GM18951 (cell line): ENCODE data around the gene CFAP410.
A peak's percentile ranks its signal among the peaks of the same experiment; 100 is the strongest.

ENCODE experiments used
- POLR2A ChIP-seq: IDR thresholded peaks from 4 replicates; pipeline ENCODE4 v1.6.1; 2011; ENCODE audit warnings: mild to moderate bottlenecking; ENCODE audit not compliant: insufficient read length, insufficient read depth; ENCODE audit errors: extremely low read depth
- in situ Hi-C: fragments of 300-500 bp; cut with MboI; formaldehyde crosslinking; loops from one replicate; pipeline ENCODE4 v1.12.0; 2022; ENCODE audit warnings: low sequenced_read_pairs, mixed read lengths, inconsistent platforms; ENCODE audit not compliant: unreplicated experiment

Gene CFAP410

GRCh38 chr21:44328242-44328895 lies 10.8 kb downstream of the CFAP410 start:
- TF ChIP-seq POLR2A = no peak
- in situ Hi-C loops = no loop called here

DNA sequence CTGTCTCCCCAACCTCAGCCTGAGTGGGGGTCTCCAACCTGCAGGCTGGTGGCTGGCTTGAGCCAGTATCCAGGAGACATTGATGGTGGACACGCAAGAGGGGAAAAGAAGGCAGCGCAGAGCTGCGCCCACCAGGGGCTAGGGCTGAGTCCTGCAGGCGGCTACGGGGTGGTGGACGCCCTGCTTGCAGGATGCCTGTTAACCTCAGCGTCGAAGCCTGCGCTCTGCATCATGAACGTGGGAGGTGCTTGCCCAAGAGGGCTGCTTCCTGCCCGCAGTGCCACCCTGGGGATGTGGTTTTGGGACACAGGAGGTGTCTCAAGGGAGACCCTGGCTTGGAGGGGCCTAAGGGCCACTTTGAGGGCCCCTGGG lies 11.6 kb downstream of the CFAP410 start:
- in situ Hi-C loops = no loop called here
- no peak for TF ChIP-seq POLR2A

- peak; percentile 4 for TF ChIP-seq POLR2A
- in situ Hi-C loops = no loop called here
Observed at GRCh38 chr21:44326716-44327602, 12.2 kb downstream of the CFAP410 start.

- in situ Hi-C loops = no loop called here
Observed at GRCh38 chr21:44326272-44326647, 12.9 kb downstream of the CFAP410 start.

GRCh38 chr21:44325386-44326271 lies 13.6 kb downstream of the CFAP410 start:
- in situ Hi-C loops = no loop called here
- TF ChIP-seq POLR2A = no peak

More at GRCh38 chr21:44326272-44326647, 12.9 kb downstream of the CFAP410 start:
- TF ChIP-seq POLR2A = no peak

DNA sequence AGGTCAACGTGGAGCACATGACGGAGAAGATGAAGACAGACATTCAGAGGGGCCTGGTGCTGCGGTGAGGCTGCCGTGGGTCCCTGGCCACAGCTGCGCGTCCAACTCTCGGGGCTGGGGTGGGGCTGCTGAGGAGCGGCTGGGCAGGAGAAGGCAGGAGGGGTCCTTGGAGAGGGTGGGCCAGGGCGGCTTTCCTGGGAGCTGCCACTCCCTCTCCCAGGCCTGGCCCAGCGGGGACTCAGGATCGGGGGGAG lies 14.4 kb downstream of the CFAP410 start:
- TF ChIP-seq POLR2A = no peak
- in situ Hi-C loops = no loop called here

DNA sequence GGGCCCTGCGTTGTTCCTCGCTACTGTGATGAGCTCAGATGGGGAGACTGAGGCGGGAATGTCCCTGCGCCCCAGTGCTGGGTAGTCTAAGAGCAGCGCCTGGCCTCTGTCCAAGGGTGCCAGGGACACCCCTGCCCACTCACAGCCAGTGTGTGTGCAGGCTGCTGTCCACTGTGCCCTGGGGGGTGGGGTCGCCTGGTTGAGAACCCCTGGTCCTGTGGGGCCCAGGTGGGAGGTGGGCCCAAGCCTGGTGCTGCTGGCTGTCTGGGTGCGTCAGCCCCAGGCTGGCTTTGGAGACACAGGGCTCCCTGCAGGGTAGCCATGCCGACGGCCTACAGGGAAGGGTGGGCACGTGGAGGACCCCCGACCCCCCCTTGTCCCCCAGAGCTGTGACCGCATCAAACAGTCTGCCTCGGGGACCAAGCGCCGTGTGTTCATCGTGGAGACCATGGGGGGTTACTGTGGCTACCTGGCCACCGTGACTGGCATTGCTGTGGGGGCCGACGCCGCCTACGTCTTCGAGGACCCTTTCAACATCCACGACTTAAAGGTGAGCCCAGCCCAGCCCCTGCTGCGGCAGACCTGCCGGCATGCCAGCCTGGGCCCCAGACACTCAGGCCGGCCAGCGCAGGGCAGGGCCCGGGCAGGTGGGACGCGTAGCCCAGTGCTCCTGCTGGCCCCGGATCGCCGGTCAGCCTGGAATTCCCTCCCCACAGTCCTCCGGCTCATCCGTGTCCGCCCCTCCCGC lies 14.9 kb downstream of the CFAP410 start:
- no peak for TF ChIP-seq POLR2A
- in situ Hi-C loops = no loop called here

DNA sequence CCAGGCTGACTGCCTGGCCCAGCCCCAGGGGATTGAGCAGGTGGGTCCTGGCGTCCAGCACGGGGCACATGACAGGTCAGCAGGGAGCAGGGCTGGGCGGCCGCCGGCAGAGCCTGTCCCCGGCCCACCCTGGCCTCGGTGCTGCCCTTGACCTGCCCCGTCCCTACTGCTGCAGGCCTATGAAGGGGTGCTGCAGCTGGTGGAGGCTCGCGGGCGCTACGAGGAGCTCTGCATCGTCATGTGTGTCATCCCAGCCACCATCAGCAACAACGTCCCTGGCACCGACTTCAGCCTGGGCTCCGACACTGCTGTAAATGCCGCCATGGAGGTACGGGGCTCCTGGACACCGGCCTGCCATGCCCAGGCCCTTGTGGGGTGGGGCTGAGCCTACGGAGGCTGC lies 15.6 kb downstream of the CFAP410 start:
- TF ChIP-seq POLR2A = no peak
- in situ Hi-C loops = no loop called here

DNA sequence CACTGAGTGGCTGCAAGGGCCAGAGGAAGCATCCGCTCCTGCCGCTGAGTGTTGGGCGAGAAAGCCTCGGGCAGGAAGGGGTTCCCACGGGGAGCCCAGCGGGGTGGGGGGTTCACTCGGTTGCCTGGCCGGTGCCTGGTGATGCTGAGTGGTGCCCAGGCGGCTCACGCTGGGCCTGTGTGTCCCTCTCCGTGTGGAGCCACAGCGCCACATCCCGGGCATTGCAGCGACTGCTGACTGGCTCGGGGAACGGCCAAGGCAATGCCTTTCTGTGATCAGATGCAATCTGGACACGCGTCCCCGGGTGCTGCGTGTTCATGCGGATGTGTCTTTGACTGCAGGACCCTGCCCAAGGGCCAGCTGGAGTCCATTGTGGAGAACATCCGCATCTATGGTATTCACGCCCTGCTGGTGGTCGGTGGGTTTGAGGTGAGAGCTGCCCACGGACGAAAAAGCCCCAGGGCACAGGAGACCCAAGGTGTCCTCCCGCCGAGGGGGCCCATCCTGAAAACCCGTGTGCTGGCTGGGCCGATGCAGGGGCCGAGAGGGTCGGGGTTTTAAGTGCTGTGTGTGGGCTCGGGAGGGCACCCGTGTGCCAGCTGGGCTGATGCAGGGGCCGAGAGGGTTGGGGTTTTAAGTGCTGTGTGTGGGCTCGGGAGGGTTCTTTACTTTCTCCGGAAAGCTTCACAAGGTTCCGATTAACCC lies 16.4 kb downstream of the CFAP410 start:
- in situ Hi-C loops = no loop called here

GRCh38 chr21:44321846-44322450 lies 17.2 kb downstream of the CFAP410 start:
- in situ Hi-C loops = no loop called here
- no peak for TF ChIP-seq POLR2A

More for the DNA sequence above, 16.4 kb downstream of the CFAP410 start:
- TF ChIP-seq POLR2A = no peak

DNA sequence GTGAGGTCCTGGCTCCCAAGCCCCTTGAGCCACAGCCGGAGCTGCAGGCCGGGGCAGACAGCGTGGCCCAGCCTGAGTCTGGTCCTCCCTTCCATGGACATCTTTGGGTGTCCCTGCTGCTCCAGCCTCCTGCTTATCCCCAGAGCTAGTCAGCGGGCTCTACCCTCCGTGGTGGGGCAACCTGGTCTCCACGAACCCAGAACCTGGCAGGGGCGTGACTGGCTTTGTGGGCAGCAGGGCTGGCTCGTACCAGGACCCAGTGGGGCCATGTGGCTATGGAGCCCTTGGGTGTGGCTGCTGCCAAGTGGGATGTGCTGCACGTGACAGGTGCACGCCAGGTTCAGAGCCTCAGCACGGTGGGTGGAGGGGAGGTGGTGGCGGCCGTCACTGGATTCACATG lies 18.3 kb downstream of the CFAP410 start:
- in situ Hi-C loops = no loop called here

More for the DNA sequence above, 18.3 kb downstream of the CFAP410 start:
- TF ChIP-seq POLR2A = no peak
